HG02885 (cell line): ENCODE results near the gene HIVEP3.
"Not testable (repeated sequence)": the region's sequence is repeated elsewhere in the genome, so short reads cannot be mapped to it uniquely, and the experiment has no call there.

Experiments
- ATAC-seq: cut with Tn5 transposase; IDR thresholded peaks from one replicate; pipeline ENCODE4 v1.9.1; 2021; ENCODE audit warnings: mild to moderate bottlenecking; ENCODE audit not compliant: unreplicated experiment, poor library complexity

The HIVEP3 gene

GRCh38 chr1:41558761-41559171, 360.0 kb downstream of the HIVEP3 start:
- ATAC-seq = no peak

DNA sequence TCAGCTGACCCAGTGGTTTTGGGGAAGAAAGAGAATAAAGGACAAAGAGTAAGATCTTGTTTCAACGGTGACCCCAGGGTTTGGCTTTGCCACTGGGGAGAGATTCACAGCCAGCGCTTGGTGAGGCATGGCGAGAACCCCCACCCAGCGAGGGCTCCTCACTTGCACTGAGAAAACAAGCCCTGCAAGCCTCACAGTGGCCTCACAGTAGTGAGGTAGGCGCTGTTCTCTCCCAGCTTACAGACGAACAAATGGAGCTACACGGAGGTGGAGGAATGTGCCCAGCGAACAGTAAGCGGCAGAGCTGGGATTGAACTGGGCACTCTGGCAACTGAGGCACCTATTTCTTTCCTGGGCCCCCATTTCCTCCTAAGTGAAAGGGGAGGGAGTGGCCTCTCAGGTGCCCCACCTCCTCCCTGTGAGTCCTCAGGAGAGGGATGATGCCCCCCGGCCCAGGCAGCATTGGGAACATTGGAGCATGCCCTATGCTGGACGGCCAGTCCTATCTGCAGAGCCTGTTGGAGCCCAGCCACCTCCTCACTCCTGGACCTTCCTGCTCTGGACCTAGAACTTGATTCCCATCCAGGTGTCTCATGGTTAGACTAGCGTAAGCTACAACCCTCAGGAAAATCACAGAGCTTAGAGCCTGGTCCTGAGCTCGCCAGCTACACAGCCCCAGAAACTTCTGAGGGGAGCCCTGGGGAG, 360.8 kb downstream of the HIVEP3 start:
- ATAC-seq = no peak

GRCh38 chr1:41554746-41555145, 364.0 kb downstream of the HIVEP3 start:
- not testable (repeated sequence) for ATAC-seq

GRCh38 chr1:41547781-41548560, 370.8 kb downstream of the HIVEP3 start:
- no peak for ATAC-seq

GRCh38 chr1:41547336-41547735, 371.4 kb downstream of the HIVEP3 start:
- ATAC-seq = no peak

DNA sequence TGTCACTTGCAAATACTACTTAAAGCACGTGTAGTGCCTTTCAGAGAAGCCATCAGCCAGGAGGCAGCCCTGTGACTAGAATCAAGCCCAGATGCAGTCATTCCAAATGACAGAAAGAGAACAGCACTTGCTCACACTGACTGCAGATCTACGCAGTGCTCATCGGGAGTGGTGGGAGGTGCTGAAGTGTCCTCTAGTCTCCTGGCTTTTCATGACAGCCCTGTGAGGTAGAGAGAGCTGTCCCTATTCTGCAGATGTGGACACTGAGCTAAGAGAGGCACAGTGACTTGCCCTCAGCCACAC, 371.9 kb downstream of the HIVEP3 start:
- ATAC-seq = no peak

DNA sequence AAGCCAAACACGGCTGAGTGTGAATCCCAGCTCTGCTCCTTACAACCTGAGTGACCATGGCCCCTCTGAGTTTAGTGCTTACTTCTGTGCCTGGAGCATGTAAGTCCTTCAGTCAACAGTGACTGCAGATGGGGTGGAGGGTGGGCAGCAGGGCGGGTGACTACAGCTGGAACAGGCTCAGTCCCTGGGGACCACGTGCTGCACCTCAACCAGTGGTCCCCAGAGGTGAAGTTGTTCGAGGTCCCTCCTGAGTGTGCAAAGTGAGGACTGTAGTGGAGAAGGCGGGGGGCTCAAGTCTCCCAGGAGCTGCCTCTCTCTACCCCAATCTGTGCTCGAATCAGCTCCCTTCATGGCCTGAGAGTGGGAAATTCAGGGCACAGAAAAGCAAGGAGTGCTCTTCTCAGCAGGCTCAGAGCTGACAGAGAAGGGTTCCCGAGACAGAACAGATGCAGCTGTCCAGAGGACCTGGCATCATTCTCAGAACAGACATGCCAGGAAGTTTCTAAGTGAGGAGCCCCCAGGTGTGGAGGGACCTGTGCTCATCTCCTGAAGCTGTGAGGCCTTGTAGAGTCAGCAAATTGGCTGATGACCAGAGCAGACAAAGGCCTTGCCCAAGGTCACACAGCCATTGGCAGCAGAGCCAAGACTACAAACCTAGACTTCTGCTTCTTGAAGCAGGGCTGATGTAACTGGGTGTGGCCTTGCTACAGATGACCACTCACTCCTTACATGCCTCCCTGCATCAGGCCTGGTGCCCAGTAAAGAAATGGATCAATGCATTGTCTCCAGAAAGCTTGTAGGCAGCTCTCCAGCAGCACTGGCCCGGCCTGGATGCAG, 372.5 kb downstream of the HIVEP3 start:
- ATAC-seq = no peak

DNA sequence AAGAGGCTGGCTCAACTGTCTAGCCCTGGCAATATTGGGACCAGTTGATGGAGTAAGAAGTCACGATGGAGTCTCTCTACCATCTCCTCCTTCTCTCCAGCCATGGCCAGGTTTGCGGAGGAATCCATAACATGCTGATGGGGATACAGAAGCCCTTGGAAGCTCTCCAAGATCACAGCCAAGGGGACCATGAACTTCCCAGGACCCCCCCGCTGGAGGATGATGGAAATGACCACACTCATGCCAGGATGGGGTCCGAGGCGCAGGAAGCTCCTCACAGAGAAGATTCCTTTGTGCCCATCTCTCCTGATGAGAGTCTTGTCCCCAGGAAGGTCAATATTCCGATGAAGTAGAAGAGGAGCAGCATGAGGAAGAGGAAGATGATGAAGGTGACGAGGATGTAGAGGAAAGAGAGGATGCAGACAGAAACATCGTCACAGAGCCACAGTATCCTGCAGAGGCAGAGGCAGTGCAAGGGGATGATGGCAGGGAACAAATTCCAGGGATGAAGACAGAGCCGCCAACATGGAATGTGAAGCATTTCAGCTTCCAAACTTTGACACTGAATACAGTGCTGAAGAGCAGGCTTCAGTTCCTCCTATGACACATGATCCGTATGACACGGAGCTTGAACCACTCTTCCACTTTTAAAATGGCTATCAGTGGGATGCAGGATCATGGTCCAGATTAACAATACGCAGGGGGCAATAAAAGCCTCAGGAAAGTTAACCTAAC, 376.4 kb downstream of the HIVEP3 start:
- no peak for ATAC-seq

GRCh38 chr1:41541592-41541952, 377.1 kb downstream of the HIVEP3 start:
- no peak for ATAC-seq

DNA sequence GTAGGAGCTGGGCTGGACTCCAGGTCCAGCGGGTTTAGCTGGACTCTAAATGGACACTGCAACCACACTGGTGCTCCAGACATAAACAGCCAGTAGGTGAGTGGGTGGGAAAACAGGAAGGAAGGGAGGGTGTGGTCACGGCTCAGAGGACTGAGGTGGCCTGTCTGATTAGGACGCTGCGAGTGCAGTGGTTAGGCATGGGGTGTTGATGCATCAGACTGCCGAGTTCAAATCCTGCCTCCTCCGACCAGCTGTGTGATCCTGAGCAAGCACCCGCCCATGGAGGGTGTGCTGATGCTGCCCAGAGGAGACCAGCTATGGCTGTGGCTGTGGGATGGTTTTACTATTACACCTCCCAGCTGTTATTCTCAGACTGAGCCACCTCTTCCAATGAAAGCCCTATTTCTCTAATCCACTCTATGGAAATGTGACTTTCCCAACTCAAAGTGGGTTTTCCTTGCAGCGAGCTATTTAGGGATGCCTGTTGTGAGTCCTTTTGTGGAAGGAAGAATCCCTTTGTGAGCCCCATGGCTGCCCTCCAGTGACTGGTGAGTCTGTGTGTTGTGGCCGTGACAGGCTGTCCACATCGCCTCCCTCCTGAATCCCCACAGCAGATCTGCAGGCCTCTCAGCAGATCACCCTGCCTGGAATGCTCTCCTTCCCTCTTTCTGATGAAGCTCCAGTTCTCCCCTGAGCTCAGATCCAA, 377.7 kb downstream of the HIVEP3 start:
- no peak for ATAC-seq

DNA sequence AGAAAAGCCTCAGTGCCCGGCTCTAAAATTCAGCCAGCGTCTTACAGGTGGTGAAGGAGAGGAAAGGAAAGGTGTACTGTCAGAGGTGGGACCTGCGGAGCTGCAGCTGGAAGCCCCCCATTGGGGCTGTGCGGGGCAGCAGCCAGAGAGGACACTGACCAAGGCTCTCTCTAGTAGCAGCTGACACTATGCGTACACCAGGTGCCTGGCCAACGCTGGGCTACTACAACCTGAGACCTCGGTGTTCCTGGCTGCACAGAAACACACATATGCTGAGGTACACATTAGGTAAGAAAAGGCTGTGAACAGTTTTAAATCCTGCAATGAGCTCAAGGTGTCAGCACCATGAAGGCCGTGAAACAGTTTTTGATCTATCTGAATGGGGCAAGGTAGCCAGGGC, 378.7 kb downstream of the HIVEP3 start:
- no peak for ATAC-seq

DNA sequence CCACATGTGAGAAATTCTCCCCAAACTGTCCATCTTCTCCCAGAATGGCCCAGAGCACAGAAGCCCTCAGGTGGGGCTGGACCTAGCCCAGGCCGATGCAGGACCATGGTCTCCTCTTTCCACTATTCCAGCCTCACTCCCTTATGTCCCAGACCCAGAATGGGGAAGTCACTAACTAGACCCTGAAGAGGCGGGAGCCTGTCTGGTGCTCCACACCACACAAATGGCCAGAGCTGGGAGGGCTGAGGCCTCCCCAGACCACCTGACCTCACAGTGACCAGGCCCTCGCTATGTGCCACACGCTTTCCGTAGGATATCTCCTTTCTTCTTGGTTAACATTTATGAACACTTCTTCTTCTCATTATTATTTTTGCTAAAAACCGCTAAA, 379.3 kb downstream of the HIVEP3 start:
- ATAC-seq = no peak

DNA sequence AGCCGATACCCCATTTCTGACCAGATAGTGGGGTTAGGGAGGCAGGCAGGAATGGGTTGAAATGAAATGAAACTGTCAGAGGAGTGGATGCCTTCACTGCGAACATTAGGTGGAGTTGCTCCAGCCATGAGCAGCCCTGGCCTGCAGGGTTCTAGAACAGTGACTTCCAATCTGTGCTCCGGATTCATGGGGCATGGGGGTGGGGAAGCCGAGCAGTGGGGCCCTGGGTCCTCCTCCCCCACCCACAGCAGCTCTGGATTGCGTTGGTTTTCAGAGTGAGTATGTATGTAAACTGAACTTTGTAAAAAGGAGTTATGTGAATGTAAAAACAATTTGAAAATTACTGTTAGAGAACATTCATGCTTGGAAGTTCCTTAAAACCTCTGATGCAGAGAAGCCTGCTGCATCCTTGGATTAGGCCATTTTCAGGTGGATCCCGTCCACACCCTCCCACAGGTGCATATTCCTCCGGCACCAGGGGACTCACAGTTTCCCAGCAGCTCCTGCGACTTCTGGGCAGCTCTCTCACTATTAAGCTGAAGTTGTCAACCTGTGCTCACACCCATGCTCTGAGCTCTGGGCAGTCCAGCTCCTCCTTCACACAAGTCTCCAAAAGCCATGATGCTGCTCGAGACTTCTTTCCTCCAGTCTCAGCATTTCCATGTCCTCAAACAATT, 379.8 kb downstream of the HIVEP3 start:
- no peak for ATAC-seq

DNA sequence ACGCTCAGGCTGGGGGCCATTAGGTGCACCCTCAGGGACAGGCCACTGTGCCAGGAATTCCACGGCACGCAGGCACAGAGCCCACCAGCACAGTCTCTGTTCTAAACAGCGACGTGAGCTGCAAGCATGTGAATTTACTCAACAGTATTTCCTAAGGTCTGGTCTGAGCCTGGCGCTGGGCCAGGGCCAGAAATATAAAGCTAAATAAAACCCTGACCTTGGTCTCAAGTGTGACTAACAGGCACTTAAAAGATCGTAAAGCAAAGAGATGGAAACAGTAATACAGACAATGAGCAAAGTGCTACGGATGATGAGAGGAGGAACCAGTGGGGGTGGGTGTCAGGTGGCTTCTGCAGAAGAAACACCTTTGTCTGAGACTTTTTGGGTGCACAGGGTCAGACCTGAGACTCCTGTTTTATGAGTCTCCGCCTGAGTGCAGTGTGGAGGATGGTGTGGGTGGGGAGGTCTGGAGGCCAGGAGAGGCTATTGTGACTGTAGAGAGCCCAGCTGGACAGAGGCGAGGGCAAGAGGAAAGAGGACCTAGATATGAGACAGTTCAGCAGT, 380.9 kb downstream of the HIVEP3 start:
- no peak for ATAC-seq

DNA sequence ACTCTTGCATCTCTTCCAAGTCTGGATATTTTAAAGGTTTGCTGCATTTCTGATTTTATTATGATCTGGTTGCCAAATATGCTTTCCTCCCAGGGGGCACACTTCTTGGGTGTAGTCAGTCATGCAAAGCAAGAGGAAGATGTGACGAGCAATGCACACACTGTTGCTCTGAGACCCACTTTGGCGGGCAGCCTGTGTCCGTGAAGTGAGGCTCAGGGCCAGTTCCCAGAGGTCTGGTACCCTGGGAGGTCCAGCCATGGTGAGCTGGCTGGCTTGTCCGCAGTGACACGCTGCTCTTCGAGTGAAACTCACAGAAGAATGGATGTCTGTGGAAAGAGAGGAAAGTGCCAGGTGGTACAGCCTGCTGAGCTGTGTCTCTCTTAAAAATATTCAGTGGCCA, 381.5 kb downstream of the HIVEP3 start:
- ATAC-seq = no peak

- ATAC-seq = no peak
Observed at GRCh38 chr1:41536361-41536802, 382.3 kb downstream of the HIVEP3 start.

GRCh38 chr1:41535716-41536115, 383.0 kb downstream of the HIVEP3 start:
- no peak for ATAC-seq

GRCh38 chr1:41535276-41535675, 383.4 kb downstream of the HIVEP3 start:
- ATAC-seq = no peak
